Neural progenitor cell (in vitro differentiated cells): ENCODE results near the gene MYOF.

Experiments
- EZH2 ChIP-seq: fragments of 200-600 bp; sonication (generic); IDR thresholded peaks from 2 replicates; pipeline ENCODE4 v1.6.1; 2017; ENCODE audit warnings: antibody characterized with exemption, mild to moderate bottlenecking, moderate library complexity
- EZH2phosphoT487 ChIP-seq: fragments of 200-600 bp; sonication (generic); IDR thresholded peaks from 2 replicates; pipeline ENCODE4 v1.6.1; 2017; ENCODE audit warnings: antibody characterized with exemption
- TF ChIP-seq, protein P1 (sequence below): fragments of 200-600 bp; sonication (generic); IDR thresholded peaks from 2 replicates; pipeline ENCODE4 v1.5.1; 2017; ENCODE audit warnings: antibody characterized with exemption, mild to moderate bottlenecking

DNA sequence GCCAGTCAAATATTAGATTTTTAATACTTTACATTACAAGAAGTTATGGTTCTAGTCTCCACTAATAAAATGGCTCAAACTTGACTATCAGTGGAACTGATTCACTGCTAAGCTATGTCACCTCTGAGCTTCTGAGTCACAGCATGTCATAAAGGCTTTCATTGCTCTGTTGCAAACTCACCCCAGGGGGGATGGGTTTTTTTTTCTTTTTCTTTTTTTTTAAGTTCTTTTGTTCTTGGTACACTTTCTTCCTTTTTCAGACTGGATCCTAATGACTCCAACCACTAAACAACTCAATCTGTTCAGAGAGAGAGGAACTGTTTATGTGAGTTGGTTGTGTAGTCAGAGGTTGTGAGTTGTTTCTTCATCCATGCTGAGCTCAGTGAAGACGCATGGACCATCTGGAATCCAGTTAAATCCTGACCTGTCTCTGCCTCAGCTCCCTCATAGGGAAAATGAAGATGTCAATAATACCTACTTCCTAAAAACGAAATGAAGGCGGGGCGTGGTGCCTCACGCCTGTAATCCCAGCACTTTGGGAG, 11.0 kb downstream of the MYOF start:
- TF ChIP-seq, protein P1, sequence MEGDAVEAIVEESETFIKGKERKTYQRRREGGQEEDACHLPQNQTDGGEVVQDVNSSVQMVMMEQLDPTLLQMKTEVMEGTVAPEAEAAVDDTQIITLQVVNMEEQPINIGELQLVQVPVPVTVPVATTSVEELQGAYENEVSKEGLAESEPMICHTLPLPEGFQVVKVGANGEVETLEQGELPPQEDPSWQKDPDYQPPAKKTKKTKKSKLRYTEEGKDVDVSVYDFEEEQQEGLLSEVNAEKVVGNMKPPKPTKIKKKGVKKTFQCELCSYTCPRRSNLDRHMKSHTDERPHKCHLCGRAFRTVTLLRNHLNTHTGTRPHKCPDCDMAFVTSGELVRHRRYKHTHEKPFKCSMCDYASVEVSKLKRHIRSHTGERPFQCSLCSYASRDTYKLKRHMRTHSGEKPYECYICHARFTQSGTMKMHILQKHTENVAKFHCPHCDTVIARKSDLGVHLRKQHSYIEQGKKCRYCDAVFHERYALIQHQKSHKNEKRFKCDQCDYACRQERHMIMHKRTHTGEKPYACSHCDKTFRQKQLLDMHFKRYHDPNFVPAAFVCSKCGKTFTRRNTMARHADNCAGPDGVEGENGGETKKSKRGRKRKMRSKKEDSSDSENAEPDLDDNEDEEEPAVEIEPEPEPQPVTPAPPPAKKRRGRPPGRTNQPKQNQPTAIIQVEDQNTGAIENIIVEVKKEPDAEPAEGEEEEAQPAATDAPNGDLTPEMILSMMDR, result no peak
- no peak for TF ChIP-seq EZH2phosphoT487
- TF ChIP-seq EZH2, result no peak
